IMR-90 (cell line): Measurements from ENCODE around the gene PTGDS. TPM values are rescaled to one million over a fixed set of nuclear protein-coding genes. Genes with fewer than 3 reads are reported as not detected.

Experiments
- ATAC-seq: fragments of 200-7000 bp; cut with Tn5 transposase; 2 replicates; pipeline ENCODE4 v1.9.1; 2020; ENCODE audit warnings: low read depth, mild to moderate bottlenecking, moderate library complexity
- BruUV-seq: library from RNA; stranded (reverse); fragments of 400-500 nt; replicated peaks from 2 replicates; lab custom pipeline; 2021; lab: Mats Ljungman, UMichigan
- CTCF ChIA-PET: fragments of 300-600 bp; formaldehyde crosslinking; extraction: SDS; loops from one replicate; lab custom pipeline; 2021; ENCODE audit warnings: antibody characterized with exemption; lab: Yijun Ruan, JAX
- POLR2A ChIA-PET: fragments of 300-600 bp; sonication (Branson Sonifier 250); formaldehyde crosslinking; loops from one replicate; lab custom pipeline; 2022; ENCODE audit warnings: antibody characterized with exemption; ENCODE audit not compliant: unreplicated experiment; lab: Charles Lee
- DNase-seq: peaks from one replicate; pipeline ENCODE4 v3.0.0; 2013
- H2AFZ ChIP-seq: replicated peaks from 2 replicates; pipeline ENCODE3; 2013; ENCODE audit warnings: low read length, mild to moderate bottlenecking; ENCODE audit not compliant: poor library complexity
- H2AK5ac ChIP-seq: 2 replicates; pipeline ENCODE4 v1.6.1; 2013; ENCODE audit warnings: low read depth, low read length, inconsistent platforms
- H2AK9ac ChIP-seq: replicated peaks from 2 replicates; pipeline ENCODE3; 2013; ENCODE audit warnings: mild to moderate bottlenecking, low read depth, low read length, moderate library complexity; ENCODE audit not compliant: poor library complexity
- H2BK120ac ChIP-seq: 2 replicates; pipeline ENCODE4 v1.6.1; 2013; ENCODE audit warnings: low read depth, low read length, inconsistent platforms
- H2BK15ac ChIP-seq: 3 replicates; pipeline ENCODE4 v1.6.1; 2013; ENCODE audit warnings: low read depth, low read length, inconsistent platforms
- H2BK20ac ChIP-seq: 2 replicates; pipeline ENCODE4 v1.6.1; 2013; ENCODE audit warnings: low read depth, mild to moderate bottlenecking, inconsistent platforms, low read length, moderate library complexity
- H2BK5ac ChIP-seq: 2 replicates; pipeline ENCODE4 v1.6.1; 2013; ENCODE audit warnings: mild to moderate bottlenecking, low read depth, low read length, inconsistent platforms; ENCODE audit not compliant: poor library complexity, severe bottlenecking
- H3K14ac ChIP-seq: replicated peaks from 2 replicates; pipeline ENCODE4 v1.6.1; 2013; ENCODE audit warnings: low read depth, low read length, inconsistent platforms
- H3K18ac ChIP-seq: 2 replicates; pipeline ENCODE4 v1.6.1; 2013; ENCODE audit warnings: low read depth, low read length, control low read depth
- H3K23ac ChIP-seq: 2 replicates; pipeline ENCODE4 v1.6.1; 2013; ENCODE audit warnings: low read depth, low read length, inconsistent platforms
- H3K27ac ChIP-seq: 2 replicates; pipeline ENCODE4 v1.5.1; 2013; ENCODE audit warnings: mild to moderate bottlenecking, control low read depth, low read length; ENCODE audit not compliant: insufficient read depth
- H3K27me3 ChIP-seq: 2 replicates; pipeline ENCODE4 v1.6.1; 2013; ENCODE audit warnings: low read length; ENCODE audit not compliant: control insufficient read depth, insufficient read depth
- H3K36me3 ChIP-seq: 2 replicates; pipeline ENCODE4 v1.6.1; 2013; ENCODE audit warnings: low read length, mixed read lengths; ENCODE audit not compliant: control insufficient read depth, insufficient read depth
- H3K4ac ChIP-seq: 2 replicates; pipeline ENCODE4 v1.6.1; 2013; ENCODE audit warnings: low read depth, low read length, inconsistent platforms
- H3K4me1 ChIP-seq: 2 replicates; pipeline ENCODE4 v1.6.1; 2013; ENCODE audit warnings: low read length, mixed read lengths; ENCODE audit not compliant: control insufficient read depth, insufficient read depth
- H3K4me2 ChIP-seq: 2 replicates; pipeline ENCODE4 v1.6.1; 2013; ENCODE audit warnings: low read depth, mild to moderate bottlenecking, control low read depth, low read length, moderate library complexity
- H3K4me3 ChIP-seq: 2 replicates; pipeline ENCODE4 v1.5.1; 2013; ENCODE audit warnings: low read depth, mild to moderate bottlenecking, control low read depth, low read length, moderate library complexity; ENCODE audit not compliant: insufficient read depth
- H3K56ac ChIP-seq: 2 replicates; pipeline ENCODE4 v1.6.1; 2013; ENCODE audit warnings: low read length, inconsistent platforms; ENCODE audit not compliant: insufficient read depth; ENCODE audit errors: extremely low read depth
- H3K79me1 ChIP-seq, 2 experiments: 2 replicates each; pipeline ENCODE4 v1.6.1; 2013; ENCODE audit warnings: low read length in 2 of 2, inconsistent platforms in 1 of 2, low read depth in 1 of 2
- H3K9ac ChIP-seq: 2 replicates; pipeline ENCODE4 v1.6.1; 2013; ENCODE audit warnings: low read depth, low read length, control low read depth
- H3K9me1 ChIP-seq: 2 replicates; pipeline ENCODE4 v1.6.1; 2013; ENCODE audit warnings: low read length, inconsistent platforms; ENCODE audit not compliant: insufficient read depth
- H3K9me3 ChIP-seq: 2 replicates; pipeline ENCODE4 v1.6.1; 2013; ENCODE audit warnings: low read length; ENCODE audit not compliant: control insufficient read depth, insufficient read depth
- H4K20me1 ChIP-seq: 2 replicates; pipeline ENCODE4 v1.6.1; 2013; ENCODE audit warnings: low read length, inconsistent platforms; ENCODE audit not compliant: insufficient read depth
- H4K5ac ChIP-seq: 2 replicates; pipeline ENCODE4 v1.6.1; 2013; ENCODE audit warnings: mild to moderate bottlenecking, low read depth, low read length, control low read depth
- H4K8ac ChIP-seq, 2 experiments: 2 replicates each; pipeline ENCODE4 v1.6.1; 2013; ENCODE audit warnings: low read depth in 2 of 2, low read length in 2 of 2, control low read depth in 1 of 2, inconsistent platforms in 1 of 2
- H4K91ac ChIP-seq: 2 replicates; pipeline ENCODE4 v1.6.1; 2013; ENCODE audit warnings: low read depth, low read length, inconsistent platforms; ENCODE audit not compliant: insufficient read depth
- CEBPB ChIP-seq: IDR thresholded peaks from 2 replicates; pipeline ENCODE4 v1.6.1; 2012; ENCODE audit warnings: low read depth, low read length, improper control_type of control experiment
- CHD1 ChIP-seq: IDR thresholded peaks from 2 replicates; pipeline ENCODE4 v1.6.1; 2012; ENCODE audit warnings: low read depth, low read length, improper control_type of control experiment
- CTCF ChIP-seq: conservative IDR thresholded peaks from 2 replicates; pipeline ENCODE4 v1.5.1; 2012; ENCODE audit warnings: mild to moderate bottlenecking, low read depth, low read length, improper control_type of control experiment
- ELK1 ChIP-seq: fragments of 150-350 bp; IDR thresholded peaks from 2 replicates; pipeline ENCODE4 v1.6.1; 2016; ENCODE audit warnings: low read depth, mild to moderate bottlenecking, low read length, moderate library complexity, borderline replicate concordance
- MAFK ChIP-seq: IDR thresholded peaks from 2 replicates; pipeline ENCODE4 v1.6.1; 2012; ENCODE audit warnings: low read depth, low read length, improper control_type of control experiment
- NFE2L2 ChIP-seq: fragments of 150-350 bp; IDR thresholded peaks from 2 replicates; pipeline ENCODE4 v1.6.1; 2016; ENCODE audit warnings: low read depth, mild to moderate bottlenecking, low read length
- POLR2A ChIP-seq: IDR thresholded peaks from 2 replicates; pipeline ENCODE4 v1.6.1; 2012; ENCODE audit warnings: mild to moderate bottlenecking, low read depth, low read length
- RAD21 ChIP-seq: IDR thresholded peaks from 2 replicates; pipeline ENCODE4 v1.6.1; 2012; ENCODE audit warnings: low read length, improper control_type of control experiment
- RCOR1 ChIP-seq: IDR thresholded peaks from 2 replicates; pipeline ENCODE4 v1.6.1; 2012; ENCODE audit warnings: mild to moderate bottlenecking, low read length, improper control_type of control experiment; ENCODE audit not compliant: insufficient replicate concordance
- RFX5 ChIP-seq: IDR thresholded peaks from 2 replicates; pipeline ENCODE4 v1.8.0; 2012; ENCODE audit warnings: low read depth, mild to moderate bottlenecking, low read length, moderate library complexity
- SMC3 ChIP-seq: fragments of 150-350 bp; IDR thresholded peaks from 2 replicates; pipeline ENCODE4 v1.6.1; 2016; ENCODE audit warnings: low read depth, mild to moderate bottlenecking, antibody characterized with exemption, low read length, moderate library complexity
- USF2 ChIP-seq: fragments of 150-350 bp; IDR thresholded peaks from 2 replicates; pipeline ENCODE4 v1.6.1; 2017; ENCODE audit warnings: mild to moderate bottlenecking, antibody characterized with exemption, low read length, low read depth
- WGBS, 2 experiments: methylation state at CpG; one replicate each; pipeline versions ENCODE4 v1.1.5 to v1.1.7; 2013; ENCODE audit warnings: missing lambda C conversion rate in 2 of 2; ENCODE audit not compliant: insufficient read length in 1 of 2; ENCODE audit errors: extremely low coverage in 2 of 2; 5-methylcytosine and 5-hydroxymethylcytosine counted together
- dilution Hi-C: fragments of 300-500 bp; cut with HindIII; formaldehyde crosslinking; loops from one replicate; pipeline ENCODE4 v1.14.3; 2018; ENCODE audit warnings: low sequenced_read_pairs; ENCODE audit not compliant: unreplicated experiment
- in situ Hi-C: fragments of 300-500 bp; cut with MboI; formaldehyde crosslinking; loops from 3 replicates; pipeline ENCODE4 v1.14.3; 2019; ENCODE audit warnings: low sequenced_read_pairs, inconsistent platforms, mixed read lengths
- intact Hi-C: fragments of 100-400 bp; cut with micrococcal nuclease; formaldehyde crosslinking; loops from 2 replicates; pipeline ENCODE4 v1.10.0; 2022
- polyA plus RNA-seq, 3 experiments: library from polyadenylated mRNA; depleted of rRNA; stranded (reverse); fragments of >200 nt; gene quantifications; 2 replicates each; pipeline ENCODE4 v1.2.3, GENCODE V29; 2012; ENCODE audit warnings: low replicate concordance in 1 of 3
- total RNA-seq: library from RNA; depleted of rRNA; stranded (reverse); fragments of >200 nt; gene quantifications from 2 replicates; pipeline ENCODE4 v1.2.3, GENCODE V29; 2012

PTGDS gene
- total and polyA plus RNA-seq, 2 of the 4 experiments (the other 2 are of a cell fraction), result 1.2 TPM; not detected in 1

GRCh38 chr9:136962701-136963248 is 14.5 kb upstream of the PTGDS start:
- dilution Hi-C loops, result no loop called here
- Histone ChIP-seq H3K23ac (no peak overlapping the region), H3K4ac (no peak overlapping the region), H3K14ac (no peak overlapping the region), H3K79me1 (no peaks in the 10 kb centered on the region), H3K4me3 (no peak overlapping the region), H3K4me1 (no peaks in the 10 kb centered on the region), H4K8ac (no peak overlapping the region), H2BK5ac (no peak overlapping the region), H2AFZ (peak overlapping the region; percentile 3), H3K18ac (no peak overlapping the region), H3K27me3 (peaks cover 24% of the 10 kb centered on the region), H3K9ac (no peak overlapping the region), H3K36me3 (no peaks in the 10 kb centered on the region), H2BK15ac (no peak overlapping the region), H4K5ac (no peak overlapping the region), H3K9me1 (peaks cover 2% of the 10 kb centered on the region; the same call in 1 of the 2 replicates), H3K9me3 (no peaks in the 10 kb centered on the region), H2AK9ac (no peak overlapping the region), H3K56ac (no peak overlapping the region), H3K27ac (no peak overlapping the region), H4K20me1 (no peaks in the 10 kb centered on the region), H2BK120ac (no peak overlapping the region), H2AK5ac (no peak overlapping the region), H4K91ac (no peak overlapping the region), H2BK20ac (no peak overlapping the region), H3K4me2 (no peak overlapping the region)
- BruUV-seq, result no TSS peak
- no peak for TF ChIP-seq SMC3
- TF ChIP-seq USF2, result no peak
- TF ChIP-seq RCOR1, result no peak
- TF ChIP-seq RFX5, result no peak
- TF ChIP-seq MAFK, result no peak
- TF ChIP-seq POLR2A, result no peak
- TF ChIP-seq NFE2L2, result no peak
- TF ChIP-seq ELK1, result no peak
- no peak for TF ChIP-seq RAD21
- TF ChIP-seq CTCF, result no peak
- no peak for TF ChIP-seq CEBPB
- no peak for TF ChIP-seq CHD1
- ATAC-seq (no peak), DNase-seq (no peak)
- intact Hi-C loops, result no loop called here
- ChIA-PET CTCF (no interaction called here), POLR2A (no interaction called here)
- WGBS, 2 experiments, result no CpG with 5 or more reads among the region's 11 CpGs
- in situ Hi-C loops, result no loop called here
